Forelimb muscle (tissue), 1 donor: ENCODE measurements around the gene PAX9. TPM values are rescaled to one million over a fixed set of nuclear protein-coding genes. Genes with fewer than 3 reads are reported as not detected.

Source experiments
- DNase-seq: peaks from one replicate; pipeline ENCODE4 v3.0.0-alpha.2; 2013; ENCODE audit warnings: low read depth
- polyA plus RNA-seq: library from polyadenylated mRNA; unstranded; fragments of 120-200 nt; gene quantifications from one replicate; pipeline ENCODE4 v1.2.1, GENCODE V29; 2013; ENCODE audit not compliant: insufficient read length

Gene PAX9
- polyA plus RNA-seq, 1 donor = 0.43 TPM

GRCh38 chr14:36655963-36656686, 5.5 kb upstream of the PAX9 start:
- no peak for DNase-seq

- no peak for DNase-seq
Observed at GRCh38 chr14:36656687-36657398, 4.8 kb upstream of the PAX9 start.

DNA sequence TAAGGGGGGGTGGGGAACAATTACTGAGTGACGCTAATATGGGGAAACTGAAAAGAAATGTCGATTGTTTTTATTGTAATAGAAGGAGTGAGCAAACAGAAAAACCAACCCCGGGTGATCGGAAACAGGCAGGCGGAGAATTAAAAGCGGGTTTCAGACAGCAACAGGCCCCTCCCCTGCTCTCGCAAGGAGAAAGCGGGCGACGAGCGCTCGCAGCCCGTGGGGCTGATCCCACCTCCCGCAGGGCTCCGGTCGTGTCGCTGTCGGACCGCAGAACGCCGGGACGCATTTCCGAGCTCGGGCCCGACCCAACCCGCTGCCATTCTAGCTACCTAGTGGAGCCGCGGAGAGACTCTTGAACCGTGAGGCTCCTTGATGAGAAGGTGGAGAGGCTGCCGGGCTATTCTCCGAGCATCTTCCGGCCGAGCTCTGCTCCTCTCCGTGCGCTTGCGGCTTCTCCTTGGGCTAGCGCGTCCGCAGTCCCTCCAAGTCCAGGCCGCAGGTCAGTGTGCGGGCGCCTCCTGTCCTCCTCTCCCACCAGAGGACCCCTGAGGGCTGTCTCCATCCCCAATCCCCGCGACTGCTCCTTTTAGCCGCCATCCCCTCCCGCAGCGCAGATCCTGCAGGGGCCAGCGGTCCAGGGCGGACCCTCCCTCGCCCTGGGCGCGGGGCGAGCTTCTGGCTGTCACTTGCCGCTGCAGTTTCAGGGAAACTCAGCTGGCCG, 4.1 kb upstream of the PAX9 start:
- DNase-seq = no peak

DNA sequence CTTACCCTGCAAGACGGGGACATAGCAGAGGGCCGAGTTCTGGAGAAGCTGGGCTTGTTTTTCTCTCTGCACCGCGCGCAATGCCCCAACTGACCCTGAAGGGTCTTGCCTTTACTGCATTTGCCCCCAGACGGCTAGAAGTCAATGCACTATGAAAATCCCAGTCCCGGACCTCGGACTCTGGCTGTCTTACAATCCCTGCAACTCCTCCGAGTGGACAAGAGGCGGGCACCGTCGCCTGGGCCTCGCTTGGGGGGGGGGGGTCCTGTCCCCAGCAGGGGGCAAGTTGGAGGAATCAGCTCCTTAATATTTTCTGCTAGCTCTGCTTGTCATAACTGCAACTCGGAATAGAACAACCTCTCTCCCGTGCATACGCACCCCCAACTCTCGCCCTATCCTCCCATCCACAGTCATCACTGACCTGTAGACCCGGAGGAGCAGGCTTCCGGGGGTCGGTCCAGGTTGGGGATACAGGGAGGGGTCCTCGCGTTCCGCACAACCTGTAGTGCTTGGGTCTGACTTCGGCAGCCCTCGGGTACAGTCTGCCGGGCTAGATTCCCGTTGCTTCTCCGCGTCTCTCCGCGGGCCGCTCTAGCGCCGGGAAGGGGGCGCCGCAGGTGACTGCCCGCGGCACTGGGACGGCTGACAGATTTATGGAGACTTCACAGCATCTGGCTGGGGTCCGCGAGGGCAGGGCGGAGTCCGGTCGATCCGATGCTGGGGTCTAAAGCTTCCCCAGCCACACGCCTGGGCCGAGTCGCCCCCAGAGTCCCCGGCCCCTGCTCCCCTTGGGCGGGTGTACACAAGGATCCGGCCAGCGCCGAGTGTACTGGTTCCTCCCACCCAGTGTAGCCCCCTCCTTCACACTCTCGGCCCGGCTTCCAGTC, 3.3 kb upstream of the PAX9 start:
- no peak for DNase-seq

- no peak for DNase-seq
Observed at GRCh38 chr14:36659010-36659821, 2.4 kb upstream of the PAX9 start.

DNA sequence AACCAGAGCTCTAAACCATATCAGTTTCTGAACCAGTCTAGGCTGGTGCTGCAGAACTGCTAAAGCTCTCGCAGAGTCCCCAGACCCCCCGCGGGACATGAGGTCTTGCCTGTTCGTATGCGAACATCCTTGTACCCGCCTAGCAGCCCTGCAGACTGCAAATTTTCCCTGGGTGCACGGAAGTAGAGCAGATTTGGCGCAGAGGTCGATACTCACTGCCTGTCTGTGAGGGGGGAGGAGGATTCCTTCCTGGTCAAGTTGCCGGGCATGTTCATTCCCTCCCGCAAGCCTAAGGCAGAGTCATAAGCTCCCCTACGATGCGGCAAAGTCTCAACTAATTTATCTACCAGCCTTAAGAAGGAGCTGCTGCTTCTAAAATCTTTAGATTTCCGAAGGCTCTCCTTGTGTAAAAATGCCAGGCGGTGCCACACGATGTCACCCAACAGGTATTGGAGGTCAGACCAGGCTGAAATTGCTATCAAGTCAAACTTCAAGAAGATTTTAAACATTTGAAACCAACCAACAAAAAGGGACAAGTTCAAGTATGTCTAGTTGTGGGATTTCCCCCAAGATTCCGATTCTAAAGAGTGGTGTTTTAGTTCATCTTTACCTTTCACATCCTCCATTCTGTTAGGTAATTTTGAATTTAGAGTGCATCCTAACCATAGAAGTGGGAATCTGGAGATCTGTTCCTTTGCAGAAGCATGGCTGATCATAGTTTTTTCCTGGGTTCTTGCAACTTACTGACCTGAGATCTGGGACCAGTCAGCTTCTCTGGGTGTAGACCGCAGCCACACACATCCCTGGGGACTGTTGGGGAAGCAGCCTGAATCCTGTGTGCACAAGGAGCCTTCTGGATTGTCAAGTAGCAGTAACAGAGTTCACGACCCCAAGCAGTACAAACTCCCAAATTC, 1.6 kb upstream of the PAX9 start:
- no peak for DNase-seq

- no peak for DNase-seq
Observed at GRCh38 chr14:36660736-36661505, 739 bp upstream of the PAX9 start.

DNA sequence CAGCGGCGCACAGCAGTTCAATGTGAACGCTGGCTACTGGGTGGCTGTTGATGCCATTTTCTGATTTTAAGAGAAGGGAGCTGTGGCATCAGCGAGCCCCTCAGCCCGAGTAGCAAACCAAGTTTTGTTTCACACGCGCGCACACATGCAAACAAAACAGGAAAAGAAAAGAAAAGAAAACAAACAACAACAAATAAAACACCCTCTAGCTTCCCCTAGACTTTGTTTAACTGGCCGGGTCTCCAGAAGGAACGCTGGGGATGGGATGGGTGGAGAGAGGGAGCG, 540 bp downstream of the PAX9 start:
- DNase-seq = no peak

- DNase-seq = no peak
Observed at GRCh38 chr14:36662543-36663403, 1.1 kb downstream of the PAX9 start.

DNA sequence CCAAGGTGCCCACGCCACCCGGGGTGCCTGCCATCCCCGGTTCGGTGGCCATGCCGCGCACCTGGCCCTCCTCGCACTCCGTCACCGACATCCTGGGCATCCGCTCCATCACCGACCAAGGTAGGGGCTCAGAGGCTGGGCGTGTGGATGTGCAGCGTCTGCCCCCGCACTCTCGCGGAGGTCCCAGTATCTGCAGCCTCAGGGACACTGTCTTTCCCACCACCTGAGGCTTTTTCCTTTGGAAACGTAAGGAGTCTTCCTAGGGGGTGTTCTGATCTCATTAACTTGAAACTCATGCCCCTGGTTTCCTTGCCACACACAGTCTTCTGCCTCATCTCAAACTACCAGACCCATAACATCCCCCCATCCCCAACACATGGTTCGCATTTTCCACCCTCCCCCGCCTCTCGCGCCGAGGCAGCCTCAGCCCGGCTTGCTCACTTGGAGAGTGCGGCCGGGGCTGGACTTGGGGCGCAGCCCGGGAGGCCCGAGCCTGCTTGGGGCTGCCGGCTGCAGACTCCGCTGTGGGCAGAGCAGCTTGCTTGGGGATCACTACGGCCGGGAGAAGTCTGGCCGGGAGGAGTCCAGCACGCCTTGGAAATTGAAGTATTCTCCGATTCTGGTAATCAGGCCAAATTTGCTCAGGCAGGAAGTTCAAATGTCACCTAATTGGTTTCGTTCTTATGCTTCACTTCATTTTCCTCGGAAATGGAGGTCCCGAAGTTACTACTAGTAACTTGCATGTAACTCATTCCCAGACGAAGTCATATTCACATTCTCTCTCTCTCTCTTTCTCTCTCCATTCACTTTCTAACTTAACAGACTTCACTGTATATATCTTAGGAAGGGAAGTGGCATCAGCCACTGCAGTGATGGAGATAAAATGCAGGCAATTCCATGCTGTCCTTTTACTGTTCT, 2.0 kb downstream of the PAX9 start:
- no peak for DNase-seq

GRCh38 chr14:36664322-36665193, 2.9 kb downstream of the PAX9 start:
- DNase-seq = no peak

DNA sequence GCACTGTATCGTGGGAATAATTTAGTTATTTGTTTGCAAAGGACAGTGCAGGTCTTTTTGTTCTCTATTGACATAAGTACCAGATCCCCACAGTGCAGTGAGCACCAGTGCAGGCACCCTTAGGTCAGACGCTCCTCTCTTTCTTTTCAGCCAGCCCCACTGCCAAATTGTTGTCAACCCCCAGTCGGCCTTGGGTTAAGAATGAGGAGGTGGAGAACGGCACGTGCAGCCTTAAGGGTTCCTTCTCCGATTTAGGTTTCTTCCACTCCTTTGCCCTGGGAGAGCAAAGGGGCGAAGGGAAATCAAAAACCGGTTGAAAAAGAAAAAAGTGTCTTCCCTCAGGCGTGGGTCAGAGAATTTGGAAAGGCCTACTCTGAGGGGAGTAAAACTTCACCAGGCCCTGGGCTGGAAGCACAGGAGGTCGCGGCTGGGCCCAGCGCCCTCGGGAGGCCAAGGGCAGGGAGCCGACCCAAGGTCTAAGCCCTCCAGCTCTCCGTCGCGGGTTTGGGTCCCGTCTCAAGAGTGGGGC, 4.3 kb downstream of the PAX9 start:
- no peak for DNase-seq

DNA sequence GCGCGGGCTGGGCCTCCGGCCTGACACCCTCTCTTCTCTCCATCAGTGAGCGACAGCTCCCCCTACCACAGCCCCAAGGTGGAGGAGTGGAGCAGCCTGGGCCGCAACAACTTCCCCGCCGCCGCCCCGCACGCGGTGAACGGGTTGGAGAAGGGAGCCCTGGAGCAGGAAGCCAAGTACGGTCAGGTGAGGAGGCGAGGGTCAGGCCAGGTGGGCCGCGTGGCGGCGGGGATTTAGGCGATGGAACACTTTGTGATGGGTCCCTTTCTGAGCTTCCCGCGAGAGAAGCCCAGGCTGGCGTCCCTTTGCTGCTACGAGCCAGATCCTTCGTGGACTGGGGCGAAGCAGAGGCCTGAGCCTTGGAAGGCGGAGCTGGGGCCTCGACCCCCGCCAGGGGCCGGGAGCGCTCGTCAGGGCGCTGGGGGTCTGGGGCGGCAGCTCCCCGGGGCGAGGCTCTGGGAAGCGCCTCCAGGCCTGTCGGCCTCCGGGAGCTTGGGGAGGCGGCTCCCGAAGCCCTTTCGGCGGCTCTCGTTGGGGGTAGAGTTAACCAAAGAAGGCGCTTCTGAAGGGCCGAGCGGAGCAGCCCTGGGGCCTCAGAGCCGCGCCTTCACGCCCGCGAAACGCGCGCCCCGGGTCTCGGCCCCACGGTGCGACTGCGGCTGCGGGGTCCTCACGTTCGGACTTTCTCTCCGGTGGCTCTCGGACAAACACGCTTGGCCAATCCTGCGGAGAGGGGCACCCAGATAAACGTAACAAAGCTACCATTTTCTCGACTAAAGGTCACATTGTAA, 5.0 kb downstream of the PAX9 start:
- no peak for DNase-seq

GRCh38 chr14:36667679-36668078, 6.0 kb downstream of the PAX9 start:
- DNase-seq = no peak

DNA sequence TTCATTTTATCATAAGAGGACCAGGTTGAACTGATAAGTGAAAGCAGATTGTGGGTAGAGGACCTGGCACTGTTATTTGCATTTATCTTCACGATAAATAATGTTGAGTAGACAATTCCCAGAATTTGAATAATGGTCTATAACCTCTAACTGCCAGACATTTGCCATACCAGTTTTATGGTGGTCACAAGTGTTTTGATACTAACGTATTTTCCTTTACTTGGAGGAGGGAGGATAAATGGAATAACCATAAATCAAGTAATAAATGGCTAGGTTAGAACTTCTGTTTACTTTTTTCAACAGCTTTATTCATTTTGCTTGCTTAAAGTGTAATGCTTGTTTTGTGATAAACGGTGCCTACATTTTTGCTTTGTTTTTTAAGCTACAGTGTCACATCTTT, 9.5 kb downstream of the PAX9 start:
- DNase-seq = no peak
